Calu3 (cell line): Measurements from ENCODE around the gene TSHZ2. TPM values are rescaled to one million over a fixed set of nuclear protein-coding genes. Genes with fewer than 3 reads are reported as not detected.
"Not testable (repeated sequence)": the region's sequence is repeated elsewhere in the genome, so short reads cannot be mapped to it uniquely, and the experiment has no call there.

Source experiments
- BruUV-seq: library from RNA; stranded (reverse); fragments of 400-500 nt; replicated peaks from 2 replicates; lab custom pipeline; 2021; lab: Mats Ljungman, UMichigan
- CTCF ChIA-PET: fragments of 300-600 bp; sonication (Branson Sonifier 250); formaldehyde crosslinking; loops from one replicate; lab custom pipeline; 2022; ENCODE audit warnings: antibody characterized with exemption; lab: Charles Lee
- DNase-seq: peaks from one replicate; pipeline ENCODE4 v3.0.0; 2022
- H3K27ac Mint-ChIP-seq: one replicate; pipeline ENCODE4 v1.8.0; 2022; ENCODE audit warnings: mixed read lengths; ENCODE audit not compliant: unreplicated experiment
- H3K27me3 Mint-ChIP-seq: one replicate; pipeline ENCODE4 v1.8.0; 2022; ENCODE audit warnings: mixed read lengths; ENCODE audit not compliant: unreplicated experiment
- H3K36me3 Mint-ChIP-seq: one replicate; pipeline ENCODE4 v1.8.0; 2022; ENCODE audit warnings: mild to moderate bottlenecking, moderate library complexity, mixed read lengths; ENCODE audit not compliant: insufficient read depth, unreplicated experiment
- H3K4me1 Mint-ChIP-seq: one replicate; pipeline ENCODE4 v1.8.0; 2022; ENCODE audit warnings: mild to moderate bottlenecking, low read depth, mixed read lengths; ENCODE audit not compliant: unreplicated experiment
- H3K4me3 Mint-ChIP-seq: one replicate; pipeline ENCODE4 v1.8.0; 2022; ENCODE audit warnings: mild to moderate bottlenecking, low read depth, moderate library complexity, mixed read lengths; ENCODE audit not compliant: unreplicated experiment
- H3K9me3 Mint-ChIP-seq: one replicate; pipeline ENCODE4 v1.8.0; 2022; ENCODE audit warnings: low read depth, mixed read lengths; ENCODE audit not compliant: unreplicated experiment
- CTCF ChIP-seq: fragments of 200-600 bp; IDR thresholded peaks from one replicate; pipeline ENCODE4 v1.8.0; 2022; ENCODE audit warnings: antibody characterized with exemption; ENCODE audit not compliant: unreplicated experiment
- intact Hi-C: fragments of 100-400 bp; cut with micrococcal nuclease; formaldehyde crosslinking; loops from one replicate; pipeline ENCODE4 v1.10.0; 2022; ENCODE audit not compliant: unreplicated experiment
- total RNA-seq: library from RNA; stranded (reverse); gene quantifications from 2 replicates; pipeline ENCODE4 v1.2.3, GENCODE V29; 2022

The TSHZ2 gene
- total RNA-seq, 1 experiment from 2014 or later: not detected

DNA sequence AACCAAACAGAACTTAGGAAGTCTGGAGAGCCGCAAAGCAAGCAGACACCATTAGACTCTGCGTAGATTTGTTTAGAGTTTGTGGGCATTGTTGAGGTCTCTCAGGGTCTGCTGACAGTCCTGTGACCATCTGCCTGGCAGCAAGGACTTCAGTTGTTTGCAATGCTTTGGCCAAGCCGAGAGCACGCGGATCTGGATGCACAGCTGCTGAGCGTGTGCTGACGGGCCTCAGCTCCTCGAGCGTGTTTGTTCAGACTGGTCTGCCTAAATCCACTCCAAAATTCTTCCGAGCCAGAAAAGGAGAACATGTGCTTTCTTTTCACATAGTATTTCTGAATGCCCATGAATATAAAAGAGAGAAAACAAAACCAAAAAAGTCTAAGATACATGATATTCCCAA, 462.5 kb downstream of the TSHZ2 start:
- CTCF ChIA-PET: no interaction called here
- H3K4me3 Mint-ChIP-seq: no peak overlapping the region
- DNase-seq: no peak
- no peaks in the 10 kb centered on the region for H3K4me1 Mint-ChIP-seq
- intact Hi-C loops: no loop called here
- H3K9me3 Mint-ChIP-seq: peaks cover 2% of the 10 kb centered on the region
- TF ChIP-seq CTCF: no peak
- no peaks in the 10 kb centered on the region for H3K36me3 Mint-ChIP-seq
- no TSS peak for BruUV-seq
- H3K27ac Mint-ChIP-seq: no peak overlapping the region
- H3K27me3 Mint-ChIP-seq: no peaks in the 10 kb centered on the region

DNA sequence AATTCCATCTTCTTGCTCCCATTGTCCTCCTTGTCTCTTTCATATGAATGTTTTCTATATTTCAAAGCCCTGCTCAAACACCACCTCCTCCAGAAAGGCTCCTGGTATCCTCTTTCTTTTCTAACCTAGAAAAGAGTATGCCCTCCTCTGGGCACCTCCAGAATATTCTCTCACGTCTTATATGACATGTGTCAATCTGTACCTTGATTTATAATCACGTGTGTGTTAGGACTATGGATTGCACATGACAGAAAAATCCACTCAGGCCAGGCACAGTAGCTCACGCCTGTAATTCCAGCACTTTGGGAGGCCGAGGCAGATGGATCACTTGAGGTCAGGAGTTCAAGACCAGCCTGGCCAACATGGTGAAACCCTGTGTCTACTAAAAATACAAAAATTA, 464.8 kb downstream of the TSHZ2 start:
- DNase-seq, H3K36me3 Mint-ChIP-seq, H3K4me3 Mint-ChIP-seq, H3K27me3 Mint-ChIP-seq, H3K4me1 Mint-ChIP-seq, BruUV-seq, H3K9me3 Mint-ChIP-seq, intact Hi-C loops, H3K27ac Mint-ChIP-seq: not testable (repeated sequence)
- CTCF ChIA-PET: interaction anchor here (0.7 kb wide), 1 partner anchor 110 kb away, joined by 4 read pairs; no protein-coding TSS in a partner anchor

DNA sequence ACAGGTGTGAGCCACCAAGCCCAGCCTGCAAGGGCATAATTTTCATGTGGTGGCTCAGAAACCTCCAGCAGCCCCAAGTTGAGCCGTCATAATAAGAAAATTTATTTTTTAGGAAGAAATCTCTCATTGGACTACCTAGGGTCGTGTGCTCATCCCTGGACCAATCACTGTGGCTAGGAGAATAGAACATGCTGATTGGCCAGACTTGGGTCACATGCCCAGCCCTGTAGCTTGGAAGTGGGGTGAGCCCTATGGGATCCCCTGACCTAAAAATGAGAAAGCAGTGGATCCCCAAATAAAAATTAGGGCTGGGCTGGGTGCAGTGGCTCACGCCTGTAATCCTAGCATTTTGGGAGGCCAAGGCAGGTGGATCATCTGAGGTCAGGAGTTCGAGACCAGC, 466.2 kb downstream of the TSHZ2 start:
- Mint-ChIP-seq H3K4me1 (no peaks in the 10 kb centered on the region), H3K4me3 (no peak overlapping the region), H3K27me3 (peaks cover 18% of the 10 kb centered on the region), H3K27ac (no peak overlapping the region), H3K9me3 (peaks cover 2% of the 10 kb centered on the region), H3K36me3 (no peaks in the 10 kb centered on the region)
- intact Hi-C loops: no loop called here
- TF ChIP-seq CTCF: no peak
- CTCF ChIA-PET: interaction anchor here (0.7 kb wide), 1 partner anchor 11 kb away, joined by 4 read pairs; no protein-coding TSS in a partner anchor
- no TSS peak for BruUV-seq
- no peak for DNase-seq

DNA sequence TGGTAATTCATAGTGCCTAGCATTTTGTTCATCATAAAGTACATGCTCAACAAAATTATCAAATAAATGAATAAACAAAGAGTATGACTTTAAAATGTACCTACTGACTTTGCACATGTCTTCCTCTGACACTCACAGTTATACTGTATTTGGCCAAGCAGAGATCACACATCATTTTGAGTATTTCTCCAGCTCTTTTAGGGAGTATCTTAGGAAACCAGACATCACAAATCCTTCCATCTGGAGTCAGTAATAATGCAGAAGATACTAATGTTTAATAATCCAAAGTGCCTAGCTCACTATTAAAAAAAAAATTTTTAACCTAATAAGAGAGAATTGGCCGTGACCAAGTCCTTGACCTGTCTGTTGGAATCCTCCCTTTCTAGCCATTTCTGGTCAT, 466.9 kb downstream of the TSHZ2 start:
- no peak for DNase-seq
- intact Hi-C loops: no loop called here
- Mint-ChIP-seq H3K27ac (no peak overlapping the region), H3K27me3 (peaks cover 24% of the 10 kb centered on the region), H3K36me3 (no peaks in the 10 kb centered on the region), H3K9me3 (peaks cover 2% of the 10 kb centered on the region), H3K4me1 (no peaks in the 10 kb centered on the region), H3K4me3 (no peak overlapping the region)
- BruUV-seq: no TSS peak
- CTCF ChIA-PET: no interaction called here
- no peak for TF ChIP-seq CTCF

GRCh38 chr20:53439616-53440015, 467.5 kb downstream of the TSHZ2 start:
- no TSS peak for BruUV-seq
- Mint-ChIP-seq H3K27me3 (peaks cover 30% of the 10 kb centered on the region), H3K4me3 (no peak overlapping the region), H3K9me3 (peaks cover 2% of the 10 kb centered on the region), H3K36me3 (no peaks in the 10 kb centered on the region), H3K4me1 (no peaks in the 10 kb centered on the region), H3K27ac (no peak overlapping the region)
- no peak for TF ChIP-seq CTCF
- CTCF ChIA-PET: interaction anchor here (0.6 kb wide), 1 partner anchor 12 kb away, joined by 6 read pairs; no protein-coding TSS in a partner anchor
- DNase-seq: no peak
- intact Hi-C loops: no loop called here
